GM23248 (cell line): Measurements from ENCODE around the gene CTNND2. TPM values are rescaled to one million over a fixed set of nuclear protein-coding genes. Genes with fewer than 3 reads are reported as not detected.

Source experiments
- DNase-seq: peaks from one replicate; pipeline ENCODE4 v3.0.0-alpha.2; 2015
- H2AFZ ChIP-seq: fragments of 200-600 bp; sonication (generic); 2 replicates; pipeline ENCODE4 v1.6.1; 2016; ENCODE audit warnings: antibody characterized with exemption
- H3F3A ChIP-seq: fragments of 200-600 bp; sonication (generic); 2 replicates; pipeline ENCODE4 v1.6.1; 2016; ENCODE audit warnings: mild to moderate bottlenecking, antibody characterized with exemption, mixed run types; ENCODE audit not compliant: insufficient read depth
- H3K27ac ChIP-seq: fragments of 200-600 bp; sonication (generic); 2 replicates; pipeline ENCODE4 v1.5.1; 2016; ENCODE audit warnings: mild to moderate bottlenecking
- H3K27me3 ChIP-seq: fragments of 200-600 bp; sonication (generic); replicated peaks from 2 replicates; pipeline ENCODE4 v1.6.1; 2016; ENCODE audit warnings: mild to moderate bottlenecking; ENCODE audit not compliant: insufficient read depth
- H3K36me3 ChIP-seq: fragments of 200-600 bp; sonication (generic); 2 replicates; pipeline ENCODE4 v1.6.1; 2016; ENCODE audit warnings: low read depth, mild to moderate bottlenecking
- H3K4me1 ChIP-seq: fragments of 200-600 bp; sonication (generic); 2 replicates; pipeline ENCODE4 v1.6.1; 2016; ENCODE audit warnings: mild to moderate bottlenecking; ENCODE audit not compliant: insufficient read depth
- H3K4me2 ChIP-seq: fragments of 200-600 bp; sonication (generic); one replicate; pipeline ENCODE4 v1.6.1; 2016; ENCODE audit warnings: mild to moderate bottlenecking; ENCODE audit not compliant: unreplicated experiment
- H3K4me3 ChIP-seq: fragments of 200-600 bp; sonication (generic); 2 replicates; pipeline ENCODE4 v1.5.1; 2016; ENCODE audit warnings: mild to moderate bottlenecking
- H3K79me2 ChIP-seq: fragments of 200-600 bp; sonication (generic); 2 replicates; pipeline ENCODE4 v1.6.1; 2016; ENCODE audit warnings: mild to moderate bottlenecking; ENCODE audit not compliant: insufficient read depth
- H3K9ac ChIP-seq: fragments of 200-600 bp; sonication (generic); 2 replicates; pipeline ENCODE4 v1.6.1; 2016; ENCODE audit warnings: mild to moderate bottlenecking
- H3K9me2 ChIP-seq: fragments of 200-600 bp; sonication (generic); 2 replicates; pipeline ENCODE4 v1.6.1; 2016; ENCODE audit warnings: mixed run types, mild to moderate bottlenecking, moderate library complexity; ENCODE audit not compliant: insufficient read depth
- H3K9me3 ChIP-seq: fragments of 200-600 bp; sonication (generic); one replicate; pipeline ENCODE4 v1.6.1; 2017; ENCODE audit warnings: low read depth
- H4K20me1 ChIP-seq: fragments of 200-600 bp; sonication (generic); 2 replicates; pipeline ENCODE4 v1.6.0; 2016; ENCODE audit not compliant: insufficient read depth
- EZH2 ChIP-seq: fragments of 200-600 bp; sonication (generic); IDR thresholded peaks from 2 replicates; pipeline ENCODE4 v1.6.1; 2018; ENCODE audit warnings: antibody characterized with exemption, mild to moderate bottlenecking; ENCODE audit not compliant: insufficient read depth, poor library complexity, severe bottlenecking
- EZH2phosphoT487 ChIP-seq: fragments of 200-600 bp; sonication (generic); IDR thresholded peaks from 2 replicates; pipeline ENCODE4 v1.6.1; 2018; ENCODE audit warnings: antibody characterized with exemption, moderate library complexity, mild to moderate bottlenecking, low read depth; ENCODE audit not compliant: insufficient read depth
- WGBS, 2 experiments: methylation state at CpG; one replicate each; pipeline ENCODE4 v1.1.6; 2015 to 2017; ENCODE audit warnings: low lambda C conversion rate in 2 of 2, low coverage in 1 of 2; ENCODE audit errors: missing lambda C conversion rate in 2 of 2; 5-methylcytosine and 5-hydroxymethylcytosine counted together
- in situ Hi-C: fragments of 300-500 bp; cut with MboI; formaldehyde crosslinking; loops from 2 replicates; pipeline ENCODE4 v1.15.0; 2020
- polyA plus RNA-seq: library from polyadenylated mRNA; unstranded; fragments of >200 nt; fragmentation: Nextera tagmentation; extraction: Ambion mirVana; gene quantifications from 2 replicates; pipeline ENCODE4 v1.2.1, GENCODE V29; 2016
- total RNA-seq: library from RNA; depleted of rRNA; stranded (reverse); fragments of >200 nt; shearing (Covaris generic); gene quantifications from 2 replicates; pipeline ENCODE4 v1.2.3, GENCODE V29; 2014

Gene CTNND2
- total and polyA plus RNA-seq, 2 experiments from 2014 or later = not detected

DNA sequence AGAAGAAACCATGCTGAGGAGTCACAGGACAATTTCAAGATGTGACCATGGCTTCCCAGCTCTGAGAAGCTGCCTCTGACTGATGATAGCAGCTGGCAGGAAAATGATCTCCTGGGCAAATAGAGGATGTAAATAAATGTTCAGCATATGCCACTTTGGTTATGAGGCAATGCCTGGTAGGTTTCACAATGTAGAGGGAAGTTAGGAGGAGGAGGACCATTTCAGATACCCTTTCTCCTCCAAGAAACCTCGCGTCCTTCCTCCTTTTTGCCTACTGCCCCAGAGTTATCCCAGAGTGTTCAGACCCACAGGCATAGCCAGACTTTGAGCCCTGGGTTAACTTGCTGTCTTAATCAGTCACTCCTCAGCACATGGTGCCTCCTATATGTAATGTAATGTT is 601.6 kb downstream of the CTNND2 start:
- H4K20me1 ChIP-seq = no peaks in the 10 kb centered on the region
- H3K36me3 ChIP-seq = no peaks in the 10 kb centered on the region
- H3K79me2 ChIP-seq = no peaks in the 10 kb centered on the region
- no peak for TF ChIP-seq EZH2phosphoT487
- 49 to 59% methylated on average over 2 of the region's 2 CpGs for WGBS, 2 experiments
- no peak overlapping the region for H3K4me2 ChIP-seq
- no peak for DNase-seq
- H3K27ac ChIP-seq = no peak overlapping the region
- H3F3A ChIP-seq = no peaks in the 10 kb centered on the region
- H3K9ac ChIP-seq = no peak overlapping the region
- no peaks in the 10 kb centered on the region for H3K27me3 ChIP-seq
- no peaks in the 10 kb centered on the region for H3K9me2 ChIP-seq
- no peak overlapping the region for H2AFZ ChIP-seq
- in situ Hi-C loops = no loop called here
- no peak overlapping the region for H3K4me3 ChIP-seq
- no peaks in the 10 kb centered on the region for H3K9me3 ChIP-seq
- no peaks in the 10 kb centered on the region for H3K4me1 ChIP-seq

DNA sequence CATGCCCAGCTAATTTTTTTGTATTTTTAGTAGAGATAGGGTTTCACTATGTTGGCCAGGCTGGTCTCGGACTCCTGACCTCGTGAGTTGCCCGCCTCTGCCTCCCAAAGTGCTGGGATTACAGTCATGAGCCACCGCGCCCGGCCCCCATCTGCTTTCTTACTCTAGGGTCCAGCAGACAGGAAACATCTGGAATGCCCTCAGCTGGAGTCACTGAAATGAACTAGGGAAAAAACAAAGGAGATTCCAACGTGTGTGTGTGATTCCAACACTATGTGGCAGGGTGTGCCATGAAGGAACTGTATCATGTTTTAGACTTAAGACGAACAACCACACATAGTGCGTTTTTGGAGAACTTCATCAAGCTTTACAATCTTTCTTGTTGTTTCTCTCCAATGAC is 603.1 kb downstream of the CTNND2 start:
- TF ChIP-seq EZH2 (no peak), EZH2phosphoT487 (no peak)
- H3K9ac ChIP-seq = no peak overlapping the region
- H4K20me1 ChIP-seq = no peaks in the 10 kb centered on the region
- no peaks in the 10 kb centered on the region for H3K4me1 ChIP-seq
- H3K9me3 ChIP-seq = no peaks in the 10 kb centered on the region
- H3K36me3 ChIP-seq = no peaks in the 10 kb centered on the region
- no peaks in the 10 kb centered on the region for H3K79me2 ChIP-seq
- H3K9me2 ChIP-seq = no peaks in the 10 kb centered on the region
- WGBS, 2 experiments = 4 to 8% methylated on average over 9 of the region's 9 CpGs
- no peak overlapping the region for H2AFZ ChIP-seq
- DNase-seq = no peak
- no peak overlapping the region for H3K4me3 ChIP-seq
- H3K4me2 ChIP-seq = no peak overlapping the region
- no peaks in the 10 kb centered on the region for H3K27me3 ChIP-seq
- H3F3A ChIP-seq = no peaks in the 10 kb centered on the region
- in situ Hi-C loops = no loop called here
- H3K27ac ChIP-seq = no peak overlapping the region

DNA sequence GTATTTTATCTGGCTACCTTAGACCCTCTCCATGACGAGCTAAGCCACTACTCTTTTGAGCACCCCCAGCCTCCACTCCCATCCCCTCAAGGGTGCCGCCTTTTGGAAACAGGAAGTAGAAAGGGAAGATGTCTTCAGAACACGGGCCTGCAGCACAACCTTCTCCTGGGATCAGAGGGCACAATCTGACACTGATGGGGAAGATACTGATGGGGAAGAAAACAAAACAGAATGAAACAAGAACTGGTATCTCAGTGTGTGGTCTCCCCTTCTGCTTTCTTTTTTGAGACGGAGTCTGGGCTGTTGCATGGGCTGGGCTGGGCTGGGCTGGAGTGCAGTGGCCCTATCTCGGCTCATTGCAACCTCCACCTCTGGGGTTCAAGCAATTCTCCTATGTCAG is 603.5 kb downstream of the CTNND2 start:
- in situ Hi-C loops = no loop called here
- Histone ChIP-seq H3K79me2 (no peaks in the 10 kb centered on the region), H2AFZ (no peak overlapping the region), H3K9me2 (no peaks in the 10 kb centered on the region), H3F3A (no peaks in the 10 kb centered on the region), H3K4me2 (no peak overlapping the region), H3K9me3 (no peaks in the 10 kb centered on the region), H3K36me3 (no peaks in the 10 kb centered on the region), H3K27me3 (no peaks in the 10 kb centered on the region), H3K9ac (no peak overlapping the region), H3K4me1 (no peaks in the 10 kb centered on the region), H3K4me3 (no peak overlapping the region), H4K20me1 (no peaks in the 10 kb centered on the region), H3K27ac (no peak overlapping the region)
- WGBS, 2 experiments = 27 to 28% methylated on average over 5 of the region's 5 CpGs
- TF ChIP-seq EZH2 (no peak), EZH2phosphoT487 (no peak)
- no peak for DNase-seq

DNA sequence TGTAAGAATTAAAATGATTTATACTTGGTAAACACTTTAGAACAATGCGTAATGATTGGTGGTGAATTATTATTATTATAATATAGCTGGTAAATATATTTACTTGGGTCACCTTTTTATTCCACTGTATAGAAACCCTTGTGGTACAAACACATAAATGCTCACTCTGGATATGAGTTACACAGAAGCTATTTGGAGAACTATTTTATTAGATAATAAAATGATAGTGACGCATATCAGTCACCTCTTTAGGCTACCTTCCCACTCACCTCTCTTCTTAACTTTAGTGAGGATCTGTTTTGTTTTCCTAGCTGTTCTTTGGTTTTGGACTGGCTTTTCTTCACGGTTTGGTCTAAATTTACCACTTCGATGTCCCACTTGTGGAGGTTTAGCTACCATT is 605.4 kb downstream of the CTNND2 start:
- no peak overlapping the region for H3K27ac ChIP-seq
- no peaks in the 10 kb centered on the region for H3K9me2 ChIP-seq
- no peak overlapping the region for H3K9ac ChIP-seq
- WGBS, 2 experiments = 34 to 43% methylated on average over 4 of the region's 4 CpGs
- H3K4me3 ChIP-seq = no peak overlapping the region
- H2AFZ ChIP-seq = no peak overlapping the region
- H3K27me3 ChIP-seq = no peaks in the 10 kb centered on the region
- no peaks in the 10 kb centered on the region for H3K4me1 ChIP-seq
- H4K20me1 ChIP-seq = no peaks in the 10 kb centered on the region
- H3K36me3 ChIP-seq = no peaks in the 10 kb centered on the region
- H3F3A ChIP-seq = no peaks in the 10 kb centered on the region
- TF ChIP-seq EZH2 = no peak
- no peak for TF ChIP-seq EZH2phosphoT487
- H3K79me2 ChIP-seq = no peaks in the 10 kb centered on the region
- in situ Hi-C loops = no loop called here
- no peak overlapping the region for H3K4me2 ChIP-seq
- DNase-seq = no peak
- no peaks in the 10 kb centered on the region for H3K9me3 ChIP-seq

DNA sequence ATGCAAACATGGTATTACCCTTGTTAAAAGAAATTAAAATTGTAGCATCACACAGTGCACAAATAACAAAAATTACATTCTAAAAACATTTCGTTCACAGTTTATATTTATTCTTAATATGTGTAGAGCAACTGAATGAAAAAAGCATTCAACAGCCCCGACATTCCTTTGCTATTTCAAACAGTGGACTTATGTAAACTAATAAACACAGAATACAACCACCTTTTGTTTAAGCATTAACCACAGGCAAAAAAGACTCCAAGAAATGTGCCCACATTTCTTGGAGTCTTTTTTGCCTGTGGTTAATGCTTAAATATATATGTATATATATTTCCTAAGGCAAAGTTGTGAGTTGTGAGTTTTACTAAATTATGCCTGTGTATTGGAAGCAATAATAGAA is 610.7 kb downstream of the CTNND2 start:
- H3K36me3 ChIP-seq = no peaks in the 10 kb centered on the region
- in situ Hi-C loops = no loop called here
- H3K9ac ChIP-seq = no peak overlapping the region
- no peaks in the 10 kb centered on the region for H3K79me2 ChIP-seq
- no peak overlapping the region for H3K4me2 ChIP-seq
- 6% methylated on average over 2 of the region's 2 CpGs for WGBS, 2 experiments
- no peaks in the 10 kb centered on the region for H3F3A ChIP-seq
- H3K9me2 ChIP-seq = no peaks in the 10 kb centered on the region
- no peaks in the 10 kb centered on the region for H4K20me1 ChIP-seq
- no peaks in the 10 kb centered on the region for H3K27me3 ChIP-seq
- no peak overlapping the region for H3K27ac ChIP-seq
- no peak for DNase-seq
- H3K9me3 ChIP-seq = no peaks in the 10 kb centered on the region
- H2AFZ ChIP-seq = no peak overlapping the region
- H3K4me1 ChIP-seq = no peaks in the 10 kb centered on the region
- H3K4me3 ChIP-seq = no peak overlapping the region
- TF ChIP-seq EZH2phosphoT487 = no peak
- TF ChIP-seq EZH2 = no peak
